ENCODE data around the gene VGLL2.
A peak's percentile ranks its signal among the peaks of the same experiment; 100 is the strongest.

VGLL2 gene

DNA sequence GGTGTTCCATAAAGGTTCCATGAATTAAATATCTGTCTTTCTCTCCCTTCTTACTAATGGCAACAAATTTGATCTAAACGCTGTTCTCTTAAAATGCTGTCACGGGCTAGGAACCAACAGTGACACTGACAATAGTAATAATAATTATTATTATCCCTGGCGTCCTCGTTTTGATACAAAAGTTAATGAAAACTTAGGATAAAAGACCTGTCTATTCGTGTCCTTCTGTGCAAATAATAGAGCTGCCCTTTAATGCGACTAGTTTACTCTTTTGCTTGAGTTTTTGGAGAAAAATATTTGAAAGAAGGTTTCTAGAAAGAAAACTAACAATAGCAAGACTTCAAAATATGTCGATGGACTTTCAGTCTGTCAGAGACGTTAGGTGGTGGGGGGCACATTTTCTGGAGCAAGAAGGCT is 4.3 kb downstream of the VGLL2 start:
- DNase-seq (ENCODE audit: low read depth, low spot score) = no peak

DNA sequence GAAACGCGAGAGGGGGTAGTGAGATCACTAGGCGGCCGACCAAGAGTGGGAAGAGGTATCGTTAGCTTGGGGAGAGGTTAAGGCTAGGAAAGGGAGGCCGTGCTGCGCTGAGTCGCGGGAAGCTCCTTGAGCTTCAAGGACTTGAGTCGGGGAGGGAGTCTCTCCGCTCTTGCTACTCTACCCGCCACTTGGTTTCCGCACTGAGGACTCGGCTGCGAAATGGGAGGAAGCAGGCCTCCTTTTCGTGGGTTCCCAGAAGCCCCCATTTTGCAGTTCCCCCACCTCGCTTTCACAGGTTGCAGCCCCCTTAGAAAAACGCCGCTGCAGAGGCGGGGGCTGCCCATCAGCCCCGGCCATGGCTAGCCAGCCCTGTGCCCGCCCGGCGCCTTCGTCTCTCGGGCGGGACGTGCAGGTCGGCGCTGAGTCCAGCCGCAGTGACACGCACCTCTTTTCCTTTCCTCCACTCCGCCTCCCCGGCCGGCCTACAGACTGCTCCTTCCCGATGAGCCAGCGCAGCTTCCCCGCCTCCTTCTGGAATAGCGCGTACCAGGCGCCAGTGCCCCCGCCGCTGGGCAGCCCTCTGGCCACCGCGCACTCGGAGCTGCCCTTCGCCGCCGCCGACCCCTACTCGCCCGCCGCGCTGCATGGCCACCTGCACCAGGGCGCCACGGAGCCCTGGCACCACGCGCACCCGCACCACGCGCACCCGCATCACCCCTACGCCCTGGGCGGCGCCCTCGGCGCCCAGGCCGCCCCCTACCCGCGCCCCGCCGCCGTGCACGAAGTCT is 4.9 kb downstream of the VGLL2 start:
- peak; percentile 46 for DNase-seq (ENCODE audit: low read depth, low spot score)

DNA sequence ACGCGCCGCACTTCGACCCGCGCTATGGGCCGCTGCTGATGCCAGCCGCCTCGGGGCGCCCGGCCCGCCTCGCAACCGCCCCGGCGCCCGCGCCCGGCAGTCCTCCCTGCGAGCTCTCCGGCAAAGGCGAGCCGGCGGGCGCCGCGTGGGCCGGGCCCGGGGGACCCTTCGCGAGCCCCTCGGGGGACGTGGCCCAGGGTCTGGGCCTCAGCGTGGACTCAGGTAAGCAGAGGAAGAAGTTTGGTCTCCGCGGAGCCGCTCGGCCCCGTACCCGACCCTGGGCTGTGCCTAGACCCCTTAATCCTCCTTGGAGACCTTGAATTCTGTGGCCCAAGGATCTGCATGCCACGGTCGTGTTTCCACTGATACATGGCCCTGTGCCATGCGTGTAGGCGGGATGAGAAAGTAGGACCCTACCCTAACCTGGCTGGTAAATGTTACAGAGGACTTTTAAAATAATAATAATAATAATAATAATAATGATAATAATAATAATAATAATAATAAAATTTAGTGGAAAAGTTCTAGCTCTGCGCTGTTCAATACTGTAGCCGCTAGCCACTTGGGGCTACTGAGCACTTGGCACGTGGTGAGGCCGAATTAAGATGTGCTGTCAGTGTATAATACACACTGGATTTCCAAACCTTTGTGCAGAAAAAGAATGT is 5.6 kb downstream of the VGLL2 start:
- DNase-seq (ENCODE audit: low read depth, low spot score) = no peak

DNA sequence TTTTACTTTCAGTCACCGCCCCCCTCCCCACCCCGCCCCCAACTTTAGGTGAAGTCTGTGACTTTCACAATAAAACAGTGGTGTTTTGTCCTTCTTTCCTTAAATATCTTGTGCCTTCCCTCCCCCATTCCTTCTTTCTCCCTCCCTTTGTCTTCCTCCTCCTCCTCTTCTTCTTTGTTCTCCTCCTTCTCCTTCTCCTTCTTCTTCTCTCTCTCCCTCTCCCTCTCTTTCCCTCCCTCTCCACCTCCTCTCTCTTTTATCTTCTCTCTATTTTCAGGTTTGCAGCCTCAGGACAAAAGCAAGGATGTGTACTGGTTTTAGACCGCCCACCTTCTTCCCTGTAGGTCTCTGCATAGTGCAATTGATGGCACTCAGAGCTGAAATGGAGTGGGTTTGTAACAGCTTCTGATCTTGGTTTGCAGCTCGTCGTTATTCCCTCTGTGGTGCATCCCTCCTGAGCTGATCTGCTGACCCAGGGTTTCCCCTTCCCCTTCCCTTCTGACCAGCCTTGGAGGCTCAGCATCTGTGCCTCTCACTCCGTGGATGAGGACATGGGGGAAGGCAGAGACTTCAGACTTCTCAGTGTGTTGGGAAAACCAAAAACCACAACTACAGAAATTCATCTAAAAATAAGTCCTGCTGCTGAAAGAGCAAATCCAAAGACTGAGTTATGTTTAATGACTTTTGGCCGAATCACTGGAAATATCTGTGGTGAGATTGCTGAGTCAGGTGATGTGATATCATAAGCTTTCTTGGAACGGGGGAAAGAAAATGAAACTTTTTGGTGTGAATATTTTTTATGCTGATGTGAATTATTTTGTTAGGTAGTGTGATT is 6.9 kb downstream of the VGLL2 start:
- no peak for DNase-seq (ENCODE audit: low read depth, low spot score)

DNA sequence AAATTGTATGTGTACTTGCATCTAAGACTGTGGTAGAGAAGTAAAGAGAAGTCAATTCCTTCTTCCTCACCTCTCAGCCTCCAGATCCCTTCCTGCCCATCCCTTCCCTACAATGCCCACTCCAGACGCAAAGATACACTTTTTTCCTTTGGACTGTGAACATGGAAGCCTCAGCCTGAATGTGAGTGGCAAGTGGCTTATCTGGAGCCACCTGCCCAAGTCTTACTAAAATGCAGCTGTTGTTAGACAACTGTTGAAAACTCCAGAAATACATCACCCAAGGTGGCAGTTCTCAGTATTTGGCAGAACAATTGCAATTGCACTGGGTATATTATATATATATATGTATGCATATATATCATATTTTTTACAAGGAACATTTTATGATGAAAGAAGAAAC is 7.5 kb downstream of the VGLL2 start:
- no peak for DNase-seq (ENCODE audit: low read depth, low spot score)

DNA sequence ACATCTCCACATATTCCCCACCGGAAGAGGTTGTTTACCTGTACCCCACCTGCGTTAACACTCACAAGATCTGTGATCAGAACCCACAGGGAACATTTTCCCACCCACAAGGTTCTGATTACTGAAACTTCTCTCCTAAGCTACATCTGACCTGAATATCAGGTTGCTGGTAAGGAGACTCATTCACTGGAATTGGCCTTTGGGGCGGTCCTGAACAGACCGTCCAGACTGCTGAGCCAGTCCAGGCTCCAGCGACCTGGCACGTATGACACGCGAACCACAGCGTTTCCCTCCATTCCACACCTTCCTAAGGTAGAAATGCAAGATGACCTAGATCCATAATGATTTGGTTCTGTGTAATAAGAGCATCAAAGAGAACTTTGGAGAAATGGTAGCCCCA is 9.8 kb downstream of the VGLL2 start:
- DNase-seq (ENCODE audit: low read depth, low spot score) = no peak

DNA sequence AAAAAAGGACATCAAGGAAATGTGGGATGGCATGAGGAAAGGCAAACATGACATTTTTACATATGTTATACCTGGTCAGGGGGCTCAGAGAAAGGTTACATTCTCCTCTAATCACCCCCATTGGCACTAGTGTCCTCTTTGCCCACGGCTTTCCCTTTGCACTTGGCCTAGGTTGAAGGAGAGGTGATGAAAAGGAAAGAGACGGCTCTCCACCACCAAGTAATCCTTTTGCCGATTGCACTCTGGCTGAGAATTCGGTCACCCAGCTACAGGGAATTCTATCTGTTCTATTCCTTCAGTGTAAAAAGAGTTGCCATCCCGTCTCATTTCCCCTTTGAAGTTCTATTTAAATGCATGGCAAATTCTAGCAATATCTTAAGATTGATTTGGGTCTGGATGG is 10.4 kb downstream of the VGLL2 start:
- DNase-seq (ENCODE audit: low read depth, low spot score) = no peak

DNA sequence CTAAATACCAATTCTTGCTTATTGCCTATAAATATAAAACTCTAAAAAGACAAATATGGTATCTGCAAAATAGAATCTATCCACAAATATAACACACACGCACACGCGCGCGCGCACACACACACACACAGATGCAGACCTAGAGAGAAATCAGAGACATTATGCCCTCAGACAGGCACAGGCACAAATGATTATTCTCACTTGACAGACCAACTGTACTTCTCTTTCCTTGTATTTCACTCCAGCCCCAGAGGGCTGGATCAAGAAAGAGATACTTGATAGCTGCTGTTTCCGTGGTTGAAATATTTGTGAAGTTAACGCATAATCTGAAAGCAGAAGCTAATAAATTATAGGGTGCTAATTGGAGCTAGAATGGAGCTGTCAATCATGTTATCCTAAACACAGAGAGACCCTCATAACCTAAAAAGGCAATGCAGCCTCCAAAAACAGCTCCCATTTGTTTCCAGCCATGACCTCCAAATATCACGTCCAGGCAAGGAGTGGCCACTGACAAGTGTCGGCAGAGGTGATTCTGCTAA is 11.5 kb downstream of the VGLL2 start:
- no peak for DNase-seq (ENCODE audit: low read depth, low spot score)

DNA sequence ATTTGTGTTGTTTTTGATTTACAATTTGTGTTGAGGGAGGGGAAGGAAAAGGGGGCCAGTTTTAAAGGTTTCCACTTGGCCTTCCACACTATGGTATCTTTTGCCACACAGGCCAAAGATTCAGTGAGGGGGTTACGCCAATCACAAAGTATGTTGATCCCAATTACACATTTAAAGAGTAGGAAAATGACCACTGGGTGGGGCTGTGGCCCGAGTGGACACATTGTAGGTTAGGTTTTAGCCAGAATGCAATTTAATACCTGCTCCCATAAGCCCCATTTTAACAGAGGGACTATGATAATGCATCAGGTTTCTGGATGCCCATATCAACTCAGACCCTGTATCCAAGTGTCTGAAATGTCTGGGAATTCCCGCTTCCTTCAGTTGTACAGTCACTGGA is 15.6 kb downstream of the VGLL2 start:
- DNase-seq (ENCODE audit: low read depth, low spot score) = no peak

DNA sequence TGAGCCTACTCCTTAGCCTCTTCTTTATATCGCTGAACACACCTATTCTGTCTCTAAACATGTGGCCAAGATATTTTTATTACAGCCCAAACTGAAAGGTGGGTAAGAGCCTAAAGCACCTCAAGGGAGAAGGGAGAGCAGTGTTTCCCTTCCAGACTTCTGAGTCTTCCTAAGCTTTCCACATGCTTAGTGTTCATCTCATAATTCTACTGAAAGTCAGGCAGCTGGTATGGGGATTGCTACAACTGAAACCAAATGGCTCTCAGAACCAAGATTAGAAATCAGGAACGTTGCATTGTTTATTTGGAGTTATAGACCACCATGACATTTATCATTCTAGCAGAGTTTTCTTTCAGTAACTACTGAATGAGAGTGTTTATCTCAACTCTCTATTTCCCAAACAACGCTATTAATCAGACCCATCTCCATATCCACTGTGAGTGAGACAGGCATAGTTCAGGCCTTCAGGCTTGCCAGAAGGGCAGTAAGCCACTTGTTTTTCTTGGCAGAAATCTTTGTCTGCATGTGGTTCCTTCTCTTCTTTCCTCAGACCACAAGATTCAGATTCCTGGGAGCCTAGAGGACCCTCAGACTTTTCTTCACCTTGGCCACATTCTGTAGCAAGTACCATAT is 22.8 kb downstream of the VGLL2 start:
- peak; percentile 18 for DNase-seq (ENCODE audit: low read depth, low spot score)

DNA sequence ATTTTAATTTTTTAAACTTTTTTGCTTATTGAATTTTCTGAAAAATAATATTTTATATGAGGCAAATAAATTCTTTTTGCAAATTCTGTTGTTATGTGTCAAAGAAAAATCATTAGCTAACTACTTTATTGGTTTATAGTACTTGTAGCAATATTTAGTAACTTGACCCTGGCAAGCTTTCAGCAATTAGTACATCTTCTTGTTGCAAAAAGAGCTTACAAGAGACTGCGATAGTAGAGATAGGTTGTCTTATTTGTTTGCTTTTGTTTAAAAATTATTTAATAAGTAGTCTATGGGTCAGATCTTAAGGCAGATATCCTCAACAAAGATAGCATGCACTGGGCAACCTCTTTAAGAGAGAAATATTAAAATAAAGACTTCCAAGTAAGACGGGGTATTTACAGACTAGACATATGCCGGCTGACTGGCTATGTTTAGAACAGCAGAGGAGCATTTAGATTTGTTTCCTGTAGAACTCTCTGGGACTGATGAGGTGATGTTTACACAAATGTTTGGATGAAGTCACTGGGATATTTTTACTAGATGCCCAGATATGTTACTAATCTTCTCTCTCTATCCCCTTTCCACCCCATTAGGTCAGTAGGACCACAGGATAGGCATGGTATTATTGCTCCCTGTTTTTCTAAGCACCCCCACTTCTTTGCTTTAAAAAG is 25.0 kb downstream of the VGLL2 start:
- DNase-seq (ENCODE audit: low read depth, low spot score) = no peak

DNA sequence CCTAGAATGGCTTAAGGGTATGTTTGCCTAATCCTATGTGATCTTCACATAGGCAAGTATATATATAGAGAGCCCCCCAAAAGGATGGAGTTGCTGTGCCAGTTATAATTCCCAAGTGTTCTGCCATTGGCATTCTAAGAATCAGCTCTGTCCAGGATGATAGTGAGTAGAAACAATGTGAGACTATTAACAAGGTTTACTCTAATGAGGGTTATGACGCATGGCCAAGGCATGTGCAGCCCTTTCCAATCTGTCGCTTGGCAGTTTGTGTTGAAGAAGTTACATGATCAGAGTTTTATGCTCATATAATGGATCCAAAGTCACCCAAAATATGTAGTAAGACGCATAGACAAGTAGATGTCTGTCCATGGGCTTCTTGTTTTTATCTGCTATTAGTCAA is 33.6 kb downstream of the VGLL2 start:
- DNase-seq (ENCODE audit: low read depth, low spot score) = no peak

DNA sequence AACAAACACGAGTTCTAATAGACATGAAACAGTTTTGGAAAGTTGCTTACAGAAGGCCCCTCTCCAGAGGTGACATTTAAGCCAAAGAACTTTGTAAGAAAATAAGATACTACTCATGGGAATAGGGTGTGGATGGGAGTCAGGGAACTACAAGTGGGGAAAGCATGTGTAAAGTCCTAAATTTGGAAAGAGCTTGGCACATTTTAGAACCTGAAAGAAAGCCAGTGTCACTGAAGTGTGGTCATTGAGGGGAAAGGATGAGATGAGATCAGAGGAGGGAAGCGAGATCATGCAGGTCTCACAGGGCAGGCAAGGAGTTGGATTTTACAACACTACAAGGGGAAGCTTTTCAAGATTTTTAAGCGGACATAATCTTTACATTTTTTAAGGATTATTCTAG is 38.0 kb downstream of the VGLL2 start:
- DNase-seq (ENCODE audit: low read depth, low spot score) = no peak

DNA sequence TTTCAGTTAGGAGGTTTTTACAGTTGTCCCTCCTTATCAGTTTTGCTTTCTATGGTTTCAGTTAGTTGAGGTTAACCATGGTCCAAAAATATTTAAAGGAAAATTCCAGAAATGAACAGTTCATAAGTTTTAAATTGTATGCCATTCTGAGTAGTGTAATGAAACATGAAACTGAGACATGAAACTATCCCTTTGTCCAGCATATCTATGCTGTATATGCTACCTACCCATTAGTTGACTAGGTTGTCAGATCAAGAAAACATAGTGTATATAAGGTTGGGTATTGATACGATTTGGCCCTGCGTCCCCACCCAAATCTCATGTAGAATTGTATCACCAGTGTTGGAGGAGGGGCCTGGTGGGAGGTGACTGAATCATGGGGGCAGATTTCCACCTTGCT is 39.1 kb downstream of the VGLL2 start:
- DNase-seq (ENCODE audit: low read depth, low spot score) = no peak

DNA sequence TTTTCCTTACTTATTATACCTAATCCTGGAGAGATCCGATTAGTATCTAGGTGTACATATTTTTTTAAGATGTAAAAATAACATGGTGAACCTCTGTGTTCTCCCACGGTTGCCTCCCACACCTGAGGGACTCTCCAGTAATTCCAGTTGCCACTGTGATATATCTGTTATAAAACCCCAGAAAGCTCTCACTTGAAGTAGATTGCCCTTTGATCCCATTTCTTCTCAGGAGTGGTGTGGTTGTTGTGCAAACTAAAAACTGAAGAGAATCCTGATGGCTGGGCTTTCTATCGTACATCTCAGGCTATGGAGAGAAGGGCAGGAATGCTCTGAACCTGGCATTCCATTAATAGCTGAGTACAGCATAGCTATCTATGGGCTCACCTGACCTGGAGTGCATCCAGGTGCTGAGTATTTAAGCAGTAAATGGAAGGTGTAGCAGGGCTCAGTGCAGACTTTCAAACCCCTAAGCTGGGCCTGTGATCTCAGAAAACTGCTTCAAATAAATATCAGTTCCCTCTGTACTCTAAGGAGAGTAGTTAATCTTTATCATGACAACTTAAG is 41.0 kb downstream of the VGLL2 start:
- DNase-seq (ENCODE audit: low read depth, low spot score) = no peak

DNA sequence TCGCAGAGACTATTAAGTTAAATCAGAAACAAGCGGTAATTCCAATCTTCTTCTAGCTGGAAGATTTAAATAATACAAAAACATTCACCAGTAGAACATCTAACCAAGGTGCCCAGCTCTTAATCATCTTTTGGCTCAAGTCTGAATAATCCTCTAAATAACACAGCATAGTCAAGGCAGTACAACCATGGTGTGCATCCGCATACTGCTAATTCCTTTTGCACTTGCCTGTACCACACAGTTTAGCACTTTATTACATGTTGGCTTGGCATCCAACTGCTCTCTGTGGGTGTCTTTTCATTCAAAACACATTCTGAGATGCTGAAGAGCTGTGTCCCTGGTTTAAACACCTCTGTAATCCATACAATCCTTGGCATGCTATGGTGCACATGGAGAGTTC is 42.3 kb downstream of the VGLL2 start:
- no peak for DNase-seq (ENCODE audit: low read depth, low spot score)

DNA sequence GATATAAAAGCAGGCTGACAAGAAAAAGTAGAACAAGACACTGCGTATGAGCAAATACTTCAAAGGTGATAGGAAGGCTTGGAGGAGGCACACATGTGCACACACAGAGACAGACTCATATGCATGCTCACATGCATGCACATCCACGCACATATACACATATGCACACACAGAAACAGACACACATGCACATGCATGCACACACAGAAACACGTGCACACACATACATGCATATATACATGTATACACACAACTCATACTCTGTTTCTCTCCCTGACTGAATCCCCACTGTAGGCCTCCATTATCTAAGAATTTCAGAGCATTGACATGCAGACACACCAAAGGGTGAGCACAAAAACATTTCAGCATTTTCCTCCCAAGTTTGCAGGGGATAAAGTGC is 43.7 kb downstream of the VGLL2 start:
- DNase-seq (ENCODE audit: low read depth, low spot score) = no peak

DNA sequence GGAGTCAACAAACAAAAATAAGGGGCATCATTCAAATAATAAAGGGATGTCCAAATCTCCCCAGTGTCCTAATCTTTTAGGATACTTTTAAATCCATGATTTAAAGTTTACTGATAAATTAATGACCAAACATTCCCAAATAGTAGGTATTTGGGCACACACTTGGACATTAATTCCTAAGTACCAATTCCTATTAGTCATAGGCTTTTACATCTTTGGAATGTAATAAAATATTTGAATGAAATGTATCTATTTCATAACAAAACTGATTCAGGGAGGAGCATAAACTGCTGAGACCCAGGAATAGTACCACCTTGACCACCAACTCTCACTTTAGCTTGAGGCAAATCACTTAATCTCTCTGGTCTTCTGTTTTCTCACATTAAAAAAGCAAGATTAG is 44.3 kb downstream of the VGLL2 start:
- no peak for DNase-seq (ENCODE audit: low read depth, low spot score)

DNA sequence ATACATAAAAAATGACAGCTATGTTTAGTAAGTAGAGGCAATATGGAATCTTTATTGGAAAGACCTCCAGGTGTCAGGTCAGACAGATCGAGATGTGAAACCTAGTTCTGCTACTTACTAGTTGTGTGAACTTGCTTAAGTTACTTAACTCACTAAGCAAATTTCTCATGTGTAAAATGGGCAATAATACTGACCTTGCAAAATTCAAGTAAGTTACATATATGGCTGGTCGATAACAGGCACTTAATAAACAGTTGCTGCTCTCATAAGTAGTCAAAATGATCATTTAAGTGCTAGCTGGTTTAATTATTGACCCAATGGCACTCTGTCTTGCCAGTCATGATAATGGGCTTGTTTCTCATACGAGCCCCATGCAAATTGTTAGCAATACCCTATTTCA is 46.0 kb downstream of the VGLL2 start:
- no peak for DNase-seq (ENCODE audit: low read depth, low spot score)

DNA sequence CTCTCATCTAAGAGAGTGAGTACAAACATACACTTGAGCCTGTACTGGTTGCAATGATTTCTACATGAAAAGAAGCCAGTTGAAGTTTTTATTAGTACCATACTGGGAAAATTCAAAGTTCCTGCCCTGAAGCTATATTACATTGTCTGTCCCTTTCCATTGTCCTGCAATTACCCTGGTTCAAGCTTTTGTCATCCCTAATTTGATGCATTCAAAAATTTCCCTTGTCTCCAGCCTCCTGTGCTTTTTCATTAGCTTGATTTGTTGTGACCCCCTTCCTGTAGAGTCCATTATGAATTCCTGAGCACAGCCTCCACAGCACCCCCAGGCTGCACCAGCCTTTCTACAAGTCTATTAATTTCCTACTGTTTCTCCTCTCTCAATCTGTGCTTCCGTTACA is 46.4 kb downstream of the VGLL2 start:
- DNase-seq (ENCODE audit: low read depth, low spot score) = no peak

DNA sequence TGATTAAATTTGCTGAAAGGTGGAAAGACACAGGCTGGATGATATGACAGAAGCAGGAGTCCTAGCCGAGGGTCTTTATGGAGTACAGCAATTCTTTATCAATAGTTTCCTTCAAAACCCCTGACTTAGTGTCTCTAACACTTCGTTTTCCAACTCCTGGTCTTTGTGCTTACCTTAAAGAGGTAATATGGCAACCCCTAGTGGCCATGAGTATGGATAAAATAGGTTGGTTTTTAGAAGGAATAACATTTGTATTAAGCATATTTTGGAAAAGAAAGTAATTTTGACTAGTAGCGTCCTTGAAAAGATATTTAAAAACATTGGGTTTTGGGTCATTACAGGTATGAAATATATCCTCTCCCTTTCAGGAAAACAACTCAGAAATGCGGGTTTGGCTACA is 51.9 kb downstream of the VGLL2 start:
- DNase-seq (ENCODE audit: low read depth, low spot score) = peak; percentile 13

Data from astrocyte of the hippocampus (primary cell).